Neural cell (in vitro differentiated cells): ENCODE data around the gene FCN2. TPM values are rescaled to one million over a fixed set of nuclear protein-coding genes. Genes with fewer than 3 reads are reported as not detected.

Experiments used
- H2AFZ ChIP-seq: fragments of 200-600, 300-800 bp; sonication (generic), shearing (Covaris generic); 2 replicates; pipeline ENCODE4 v1.6.0; 2014; ENCODE audit warnings: low read depth, mild to moderate bottlenecking, antibody characterized with exemption, low read length, moderate library complexity
- H3F3A ChIP-seq: fragments of 200-600 bp; shearing (Covaris generic); 2 replicates; pipeline ENCODE4 v1.6.1; 2016; ENCODE audit warnings: mild to moderate bottlenecking, moderate library complexity, mixed read lengths, antibody characterized with exemption, low read length; ENCODE audit not compliant: insufficient read depth, poor library complexity, severe bottlenecking
- H3K27ac ChIP-seq: fragments of 200-600, 300-800 bp; sonication (generic), shearing (Covaris generic); 2 replicates; pipeline ENCODE4 v1.5.1; 2014; ENCODE audit warnings: mild to moderate bottlenecking, low read length, moderate library complexity
- H3K27me3 ChIP-seq: fragments of 300-800, 200-600 bp; sonication (generic), shearing (Covaris generic); 2 replicates; pipeline ENCODE4 v1.6.0; 2014; ENCODE audit warnings: mild to moderate bottlenecking, low read depth, low read length, moderate library complexity; ENCODE audit not compliant: insufficient read depth
- H3K36me3 ChIP-seq: fragments of 300-800, 200-600 bp; sonication (generic), shearing (Covaris generic); 2 replicates; pipeline ENCODE4 v1.5.1; 2014; ENCODE audit warnings: mild to moderate bottlenecking, antibody characterized with exemption, low read length, moderate library complexity; ENCODE audit not compliant: insufficient read depth
- H3K4me2 ChIP-seq: fragments of 300-800, 200-600 bp; sonication (generic), shearing (Covaris generic); 2 replicates; pipeline ENCODE4 v1.6.0; 2014; ENCODE audit warnings: mild to moderate bottlenecking, low read length
- H3K4me3 ChIP-seq: fragments of 300-800, 200-600 bp; sonication (generic), shearing (Covaris generic); 2 replicates; pipeline ENCODE4 v1.5.1; 2014; ENCODE audit warnings: mild to moderate bottlenecking, low read length, moderate library complexity
- H3K79me2 ChIP-seq: fragments of 200-600 bp; shearing (Covaris generic); replicated peaks from 2 replicates; pipeline ENCODE4 v1.6.0; 2014; ENCODE audit warnings: mild to moderate bottlenecking, low read length, moderate library complexity; ENCODE audit not compliant: insufficient read depth
- H3K9ac ChIP-seq: fragments of 300-800, 200-600 bp; sonication (generic), shearing (Covaris generic); 2 replicates; pipeline ENCODE4 v1.6.1; 2016; ENCODE audit warnings: mild to moderate bottlenecking, low read length, mixed read lengths
- H3K9me2 ChIP-seq: fragments of 200-600 bp; shearing (Covaris generic); 2 replicates; pipeline ENCODE4 v1.6.1; 2016; ENCODE audit warnings: mild to moderate bottlenecking, low read length, mixed read lengths; ENCODE audit not compliant: insufficient read depth
- H3K9me3 ChIP-seq: fragments of 200-600, 300-800 bp; sonication (generic), shearing (Covaris generic); 2 replicates; pipeline ENCODE4 v1.6.1; 2016; ENCODE audit warnings: mild to moderate bottlenecking, mixed run types, low read length, moderate library complexity, mixed read lengths
- H4K20me1 ChIP-seq: fragments of 200-600 bp; shearing (Covaris generic); 2 replicates; pipeline ENCODE4 v1.6.1; 2016; ENCODE audit warnings: mild to moderate bottlenecking, mixed run types; ENCODE audit not compliant: insufficient read depth
- EP300 ChIP-seq: fragments of 450-650 bp; conservative IDR thresholded peaks from 2 replicates; pipeline ENCODE4 v1.6.1; 2014; ENCODE audit warnings: antibody characterized with exemption, mild to moderate bottlenecking, moderate library complexity; ENCODE audit not compliant: poor library complexity, severe bottlenecking
- EZH2 ChIP-seq: fragments of 200-600, 300-800 bp; shearing (Covaris generic), sonication (generic); IDR thresholded peaks from 2 replicates; pipeline ENCODE4 v1.6.1; 2014; ENCODE audit warnings: antibody characterized with exemption, low read length, borderline replicate concordance, mild to moderate bottlenecking; ENCODE audit not compliant: insufficient read depth, poor library complexity, severe bottlenecking
- MXI1 ChIP-seq: fragments of 450-650 bp; conservative IDR thresholded peaks from 2 replicates; pipeline ENCODE4 v1.6.1; 2014; ENCODE audit warnings: antibody characterized with exemption, mild to moderate bottlenecking; ENCODE audit not compliant: poor library complexity, severe bottlenecking
- POLR2AphosphoS5 ChIP-seq: IDR thresholded peaks from 2 replicates; pipeline ENCODE4 v1.6.1; 2012
- RAD21 ChIP-seq: fragments of 450-650 bp; conservative IDR thresholded peaks from 2 replicates; pipeline ENCODE4 v1.6.1; 2014; ENCODE audit warnings: antibody characterized with exemption, mild to moderate bottlenecking, moderate library complexity
- SMC3 ChIP-seq: fragments of 450-650 bp; conservative IDR thresholded peaks from 2 replicates; pipeline ENCODE4 v1.6.1; 2014; ENCODE audit warnings: antibody characterized with exemption, mild to moderate bottlenecking, moderate library complexity; ENCODE audit not compliant: poor library complexity
- TAF1 ChIP-seq: IDR thresholded peaks from 2 replicates; pipeline ENCODE4 v1.6.1; 2012; ENCODE audit warnings: low read depth
- polyA plus RNA-seq: library from polyadenylated mRNA; depleted of rRNA; stranded (reverse); fragments of >200 nt; gene quantifications from 2 replicates; pipeline ENCODE4 v1.2.3, GENCODE V29; 2014
- TF ChIP-seq, protein P1 (sequence below): fragments of 450-650 bp; IDR thresholded peaks from 2 replicates; pipeline ENCODE4 v1.5.1; 2014; ENCODE audit warnings: antibody characterized with exemption, mild to moderate bottlenecking, moderate library complexity; ENCODE audit not compliant: poor library complexity, severe bottlenecking
- TF ChIP-seq, protein P2 (sequence below): IDR thresholded peaks from 2 replicates; pipeline ENCODE4 v1.6.1; 2012; ENCODE audit warnings: borderline replicate concordance

The FCN2 gene
- polyA plus RNA-seq, 1 donor from 2014 or later: not detected

DNA sequence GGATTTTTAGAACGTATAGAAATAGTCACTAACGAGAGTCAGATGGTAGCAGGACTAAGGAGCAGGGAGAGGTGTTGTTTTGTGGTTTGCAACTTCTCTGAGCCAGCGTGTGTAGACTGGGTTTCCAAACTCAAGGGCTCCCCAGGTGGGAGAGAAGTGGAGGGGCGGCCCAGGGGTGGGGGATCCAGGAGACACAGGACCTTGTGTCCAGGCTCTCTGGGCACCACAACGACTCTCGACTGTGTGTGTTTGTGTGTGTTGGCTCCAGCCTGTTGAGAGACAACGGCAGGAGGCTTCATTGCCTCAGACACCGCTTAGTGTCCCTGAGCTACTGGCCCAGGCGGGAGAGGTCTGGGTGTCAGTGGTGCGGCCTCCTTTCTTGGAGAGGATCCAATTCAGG is 38.0 kb downstream of the FCN2 start:
- Histone ChIP-seq H4K20me1 (no peaks in the 10 kb centered on the region), H3F3A (no peaks in the 10 kb centered on the region), H3K79me2 (no peaks in the 10 kb centered on the region), H3K9ac (no peak overlapping the region), H3K4me3 (no peak overlapping the region), H2AFZ (no peak overlapping the region), H3K9me2 (no peaks in the 10 kb centered on the region), H3K27me3 (no peaks in the 10 kb centered on the region), H3K27ac (no peak overlapping the region), H3K9me3 (no peaks in the 10 kb centered on the region), H3K4me2 (no peak overlapping the region), H3K36me3 (no peaks in the 10 kb centered on the region)
- no peak for TF ChIP-seq MXI1
- TF ChIP-seq POLR2AphosphoS5: no peak
- no peak for TF ChIP-seq EZH2
- TF ChIP-seq, protein P1, sequence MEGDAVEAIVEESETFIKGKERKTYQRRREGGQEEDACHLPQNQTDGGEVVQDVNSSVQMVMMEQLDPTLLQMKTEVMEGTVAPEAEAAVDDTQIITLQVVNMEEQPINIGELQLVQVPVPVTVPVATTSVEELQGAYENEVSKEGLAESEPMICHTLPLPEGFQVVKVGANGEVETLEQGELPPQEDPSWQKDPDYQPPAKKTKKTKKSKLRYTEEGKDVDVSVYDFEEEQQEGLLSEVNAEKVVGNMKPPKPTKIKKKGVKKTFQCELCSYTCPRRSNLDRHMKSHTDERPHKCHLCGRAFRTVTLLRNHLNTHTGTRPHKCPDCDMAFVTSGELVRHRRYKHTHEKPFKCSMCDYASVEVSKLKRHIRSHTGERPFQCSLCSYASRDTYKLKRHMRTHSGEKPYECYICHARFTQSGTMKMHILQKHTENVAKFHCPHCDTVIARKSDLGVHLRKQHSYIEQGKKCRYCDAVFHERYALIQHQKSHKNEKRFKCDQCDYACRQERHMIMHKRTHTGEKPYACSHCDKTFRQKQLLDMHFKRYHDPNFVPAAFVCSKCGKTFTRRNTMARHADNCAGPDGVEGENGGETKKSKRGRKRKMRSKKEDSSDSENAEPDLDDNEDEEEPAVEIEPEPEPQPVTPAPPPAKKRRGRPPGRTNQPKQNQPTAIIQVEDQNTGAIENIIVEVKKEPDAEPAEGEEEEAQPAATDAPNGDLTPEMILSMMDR: no peak
- no peak for TF ChIP-seq SMC3
- no peak for TF ChIP-seq TAF1
- TF ChIP-seq EP300: no peak
- TF ChIP-seq, protein P2, sequence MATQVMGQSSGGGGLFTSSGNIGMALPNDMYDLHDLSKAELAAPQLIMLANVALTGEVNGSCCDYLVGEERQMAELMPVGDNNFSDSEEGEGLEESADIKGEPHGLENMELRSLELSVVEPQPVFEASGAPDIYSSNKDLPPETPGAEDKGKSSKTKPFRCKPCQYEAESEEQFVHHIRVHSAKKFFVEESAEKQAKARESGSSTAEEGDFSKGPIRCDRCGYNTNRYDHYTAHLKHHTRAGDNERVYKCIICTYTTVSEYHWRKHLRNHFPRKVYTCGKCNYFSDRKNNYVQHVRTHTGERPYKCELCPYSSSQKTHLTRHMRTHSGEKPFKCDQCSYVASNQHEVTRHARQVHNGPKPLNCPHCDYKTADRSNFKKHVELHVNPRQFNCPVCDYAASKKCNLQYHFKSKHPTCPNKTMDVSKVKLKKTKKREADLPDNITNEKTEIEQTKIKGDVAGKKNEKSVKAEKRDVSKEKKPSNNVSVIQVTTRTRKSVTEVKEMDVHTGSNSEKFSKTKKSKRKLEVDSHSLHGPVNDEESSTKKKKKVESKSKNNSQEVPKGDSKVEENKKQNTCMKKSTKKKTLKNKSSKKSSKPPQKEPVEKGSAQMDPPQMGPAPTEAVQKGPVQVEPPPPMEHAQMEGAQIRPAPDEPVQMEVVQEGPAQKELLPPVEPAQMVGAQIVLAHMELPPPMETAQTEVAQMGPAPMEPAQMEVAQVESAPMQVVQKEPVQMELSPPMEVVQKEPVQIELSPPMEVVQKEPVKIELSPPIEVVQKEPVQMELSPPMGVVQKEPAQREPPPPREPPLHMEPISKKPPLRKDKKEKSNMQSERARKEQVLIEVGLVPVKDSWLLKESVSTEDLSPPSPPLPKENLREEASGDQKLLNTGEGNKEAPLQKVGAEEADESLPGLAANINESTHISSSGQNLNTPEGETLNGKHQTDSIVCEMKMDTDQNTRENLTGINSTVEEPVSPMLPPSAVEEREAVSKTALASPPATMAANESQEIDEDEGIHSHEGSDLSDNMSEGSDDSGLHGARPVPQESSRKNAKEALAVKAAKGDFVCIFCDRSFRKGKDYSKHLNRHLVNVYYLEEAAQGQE: no peak
- no peak for TF ChIP-seq RAD21

DNA sequence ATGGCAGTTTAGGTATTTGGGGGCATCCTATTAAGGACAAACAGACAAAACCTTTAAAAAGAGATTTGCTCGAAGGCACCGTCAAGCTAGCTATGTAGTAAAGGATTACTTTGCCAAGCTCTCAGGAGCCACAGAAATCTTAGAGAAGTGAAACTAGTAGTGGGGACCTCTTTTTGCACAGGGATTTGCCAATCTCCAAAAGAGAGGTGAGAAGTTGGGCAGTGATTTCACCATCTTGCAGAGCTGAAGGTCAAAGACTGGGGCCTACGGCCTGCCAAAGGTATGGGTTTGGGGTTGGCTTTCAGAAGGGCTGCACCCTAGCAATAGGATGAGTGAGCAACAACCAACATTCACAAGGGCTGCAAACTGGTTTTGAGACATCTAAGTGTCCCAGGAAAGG is 38.7 kb downstream of the FCN2 start:
- Histone ChIP-seq H3K4me3 (no peak overlapping the region), H3K9ac (no peak overlapping the region), H3K9me3 (no peaks in the 10 kb centered on the region), H3K27ac (no peak overlapping the region), H3K36me3 (no peaks in the 10 kb centered on the region), H3K27me3 (no peaks in the 10 kb centered on the region), H3K9me2 (no peaks in the 10 kb centered on the region), H3F3A (no peaks in the 10 kb centered on the region), H3K79me2 (no peaks in the 10 kb centered on the region), H3K4me2 (no peak overlapping the region), H4K20me1 (no peaks in the 10 kb centered on the region), H2AFZ (no peak overlapping the region)
- no peak for TF ChIP-seq SMC3
- TF ChIP-seq EZH2: no peak
- TF ChIP-seq, protein P2: no peak
- no peak for TF ChIP-seq POLR2AphosphoS5
- TF ChIP-seq RAD21: no peak
- no peak for TF ChIP-seq EP300
- TF ChIP-seq, protein P1: no peak
- TF ChIP-seq MXI1: no peak
- no peak for TF ChIP-seq TAF1
